Measurements from ENCODE around the gene TIE1.
"Not testable (repeated sequence)": the region's sequence is repeated elsewhere in the genome, so short reads cannot be mapped to it uniquely, and the experiment has no call there.

The TIE1 gene

DNA sequence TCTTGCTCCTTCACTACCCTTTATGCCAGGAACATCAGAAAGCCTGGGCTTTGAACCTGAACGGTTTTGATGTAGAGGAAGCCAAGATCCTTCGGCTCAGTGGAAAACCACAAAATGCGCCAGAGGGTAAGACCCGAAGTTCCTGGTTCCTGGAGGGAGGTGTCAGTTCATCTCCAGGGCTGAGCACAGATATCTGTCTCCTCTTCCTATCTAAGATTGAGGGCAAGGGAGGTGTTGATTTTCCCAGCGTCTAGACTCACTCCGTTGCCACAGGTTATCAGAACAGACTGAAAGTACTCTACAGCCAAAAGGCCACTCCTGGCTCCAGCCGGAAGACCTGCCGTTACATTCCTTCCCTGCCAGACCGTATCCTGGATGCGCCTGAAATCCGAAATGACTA lies 58.9 kb downstream of the TIE1 start:
- Mint-ChIP-seq H3K27me3 (no peaks in the 10 kb centered on the region), H3K36me3 (ENCODE audit: low read depth) (peaks cover 53% of the 10 kb centered on the region), H3K9me3 (no peaks in the 10 kb centered on the region), H3K4me3 (peak overlapping the region; percentile 95), H3K4me1 (peaks cover 42% of the 10 kb centered on the region), H3K27ac (peak overlapping the region; percentile 54)
- ATAC-seq = no peak
- DNase-seq = no peak

DNA sequence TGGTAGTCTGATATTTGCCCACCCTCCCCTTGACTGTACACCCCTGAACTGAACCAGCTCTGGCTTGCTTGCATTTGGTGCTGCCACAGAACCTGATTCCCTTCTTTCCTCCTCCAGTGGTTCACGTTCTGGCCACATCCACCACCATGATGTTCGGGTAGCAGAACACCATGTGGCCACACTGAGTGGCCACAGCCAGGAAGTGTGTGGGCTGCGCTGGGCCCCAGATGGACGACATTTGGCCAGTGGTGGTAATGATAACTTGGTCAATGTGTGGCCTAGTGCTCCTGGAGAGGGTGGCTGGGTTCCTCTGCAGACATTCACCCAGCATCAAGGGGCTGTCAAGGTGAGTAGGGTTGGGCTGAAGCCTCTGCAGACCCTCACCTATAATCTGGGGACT lies 59.8 kb downstream of the TIE1 start:
- DNase-seq = no peak
- Mint-ChIP-seq H3K36me3 (ENCODE audit: low read depth) (peaks cover 60% of the 10 kb centered on the region), H3K4me3 (peak overlapping the region; percentile 95), H3K4me1 (peaks cover 49% of the 10 kb centered on the region), H3K9me3 (no peaks in the 10 kb centered on the region), H3K27ac (peak overlapping the region; percentile 54), H3K27me3 (no peaks in the 10 kb centered on the region)
- no peak for ATAC-seq

DNA sequence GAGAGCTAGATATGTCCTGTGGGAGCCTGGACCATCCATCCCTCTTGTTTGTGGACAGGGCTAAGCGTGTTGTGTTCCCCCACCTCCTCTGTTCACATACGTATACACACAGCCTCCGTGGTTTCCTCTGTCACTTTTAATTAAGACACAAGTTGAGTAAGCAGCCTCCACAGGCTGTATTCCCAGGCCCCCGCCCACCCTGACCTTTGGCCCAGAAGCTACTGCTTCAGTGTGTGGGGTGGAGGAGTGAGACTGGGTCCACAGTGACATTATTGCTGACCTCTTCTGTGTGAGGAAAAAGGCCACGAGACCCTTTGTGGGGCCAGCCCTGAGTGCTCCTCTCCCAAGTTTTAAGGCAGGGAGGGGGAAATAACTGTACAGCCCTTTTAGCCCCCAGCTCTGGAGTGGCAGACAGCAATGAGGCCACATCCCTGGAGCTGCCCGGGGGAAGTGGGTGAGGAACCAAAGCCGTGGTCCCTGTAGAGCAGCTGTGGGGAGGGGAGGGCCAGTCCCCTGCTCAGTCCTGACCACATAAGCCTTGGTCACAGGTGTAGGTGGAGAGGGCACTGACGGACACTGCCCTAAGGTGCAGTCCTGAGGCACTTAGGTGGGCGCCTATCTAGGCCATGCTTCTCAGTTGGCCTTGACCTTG lies 62.6 kb downstream of the TIE1 start:
- Mint-ChIP-seq H3K9me3 (no peaks in the 10 kb centered on the region), H3K36me3 (ENCODE audit: low read depth) (peaks cover 68% of the 10 kb centered on the region), H3K4me1 (peaks cover 58% of the 10 kb centered on the region), H3K27me3 (no peaks in the 10 kb centered on the region), H3K4me3 (peak overlapping the region; percentile 16), H3K27ac (peak overlapping the region; percentile 73)
- DNase-seq = peak; percentile 39
- ATAC-seq = no peak

DNA sequence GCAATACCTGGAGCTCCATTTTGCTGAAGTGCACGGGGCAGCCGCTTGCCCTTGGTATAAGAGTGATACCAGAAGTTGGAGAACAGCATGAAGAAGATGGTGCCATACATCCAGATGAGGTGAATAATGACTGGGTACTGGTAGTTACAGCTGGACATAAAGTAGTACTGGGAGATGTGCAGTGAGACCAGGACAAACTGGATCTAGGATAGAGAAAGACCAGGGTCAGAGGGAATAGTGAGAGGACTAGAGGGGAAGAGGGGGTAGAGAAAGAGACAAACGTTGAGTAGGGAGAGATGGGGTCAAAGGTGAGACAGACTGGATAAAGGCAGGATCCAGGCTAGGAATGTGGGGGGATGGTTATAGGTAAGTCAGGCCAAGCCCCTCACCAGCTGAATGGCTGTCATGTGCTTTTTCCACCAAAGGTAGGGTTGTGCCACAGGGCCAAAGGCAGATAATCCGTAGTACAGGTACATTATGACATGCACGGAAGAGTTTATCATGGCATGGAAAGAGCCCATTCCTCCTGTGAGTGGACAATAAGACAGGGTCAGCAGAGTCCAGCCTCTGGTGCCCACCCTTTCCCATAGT lies 63.2 kb downstream of the TIE1 start:
- Mint-ChIP-seq H3K27ac (peak overlapping the region; percentile 10), H3K36me3 (ENCODE audit: low read depth) (peaks cover 71% of the 10 kb centered on the region), H3K4me1 (peaks cover 62% of the 10 kb centered on the region), H3K9me3 (no peaks in the 10 kb centered on the region), H3K27me3 (no peaks in the 10 kb centered on the region), H3K4me3 (no peak overlapping the region)
- no peak for DNase-seq
- ATAC-seq = no peak

GRCh38 chr1:43365678-43366077 lies 64.9 kb downstream of the TIE1 start:
- ATAC-seq (no peak), DNase-seq (no peak)
- Mint-ChIP-seq H3K27ac (peak overlapping the region; percentile 74), H3K27me3 (no peaks in the 10 kb centered on the region), H3K4me1 (peaks cover 55% of the 10 kb centered on the region), H3K36me3 (ENCODE audit: low read depth) (peaks cover 57% of the 10 kb centered on the region), H3K9me3 (no peaks in the 10 kb centered on the region), H3K4me3 (peak overlapping the region; percentile 100)

DNA sequence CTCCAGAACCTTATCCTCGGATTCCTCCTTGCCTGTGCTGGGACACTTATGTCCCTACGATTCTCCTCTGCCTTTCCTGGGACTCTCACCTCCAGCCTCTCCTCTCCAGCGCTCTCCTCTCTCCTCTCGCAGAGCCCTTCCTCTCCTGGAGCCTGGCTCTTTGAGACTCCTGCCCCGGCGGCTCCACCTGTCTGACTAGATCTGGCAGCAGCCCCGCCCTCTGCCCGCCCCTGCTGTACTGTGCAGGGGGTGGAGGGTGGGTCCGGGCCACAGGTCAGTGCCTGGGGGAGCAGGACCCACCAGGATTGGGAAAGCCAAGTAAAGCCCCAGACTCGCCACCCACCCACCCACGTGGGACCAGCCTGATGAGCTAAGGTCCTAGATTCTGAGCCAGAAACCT lies 65.4 kb downstream of the TIE1 start:
- H3K36me3 Mint-ChIP-seq (ENCODE audit: low read depth) = peaks cover 52% of the 10 kb centered on the region

GRCh38 chr1:43366601-43367025 lies 65.8 kb downstream of the TIE1 start:
- Mint-ChIP-seq H3K4me3 (peak overlapping the region; percentile 100), H3K36me3 (ENCODE audit: low read depth) (peaks cover 47% of the 10 kb centered on the region), H3K27ac (peak overlapping the region; percentile 88), H3K4me1 (peaks cover 48% of the 10 kb centered on the region), H3K27me3 (no peaks in the 10 kb centered on the region), H3K9me3 (no peaks in the 10 kb centered on the region)
- DNase-seq = no peak
- no peak for ATAC-seq

More for the DNA sequence above, 65.4 kb downstream of the TIE1 start:
- Mint-ChIP-seq H3K4me3 (peak overlapping the region; percentile 100), H3K27me3 (no peaks in the 10 kb centered on the region), H3K9me3 (no peaks in the 10 kb centered on the region), H3K27ac (peak overlapping the region; percentile 74), H3K4me1 (peaks cover 52% of the 10 kb centered on the region)
- no peak for DNase-seq
- no peak for ATAC-seq

- no peaks in the 10 kb centered on the region for H3K9me3 Mint-ChIP-seq
- peaks cover 41% of the 10 kb centered on the region for H3K36me3 Mint-ChIP-seq (ENCODE audit: low read depth)
- no peaks in the 10 kb centered on the region for H3K27me3 Mint-ChIP-seq
- peak overlapping the region; percentile 88 for H3K27ac Mint-ChIP-seq
- DNase-seq (peak; percentile 37), ATAC-seq (peak; percentile 57)
- H3K4me1 Mint-ChIP-seq = peaks cover 42% of the 10 kb centered on the region
- peak overlapping the region; percentile 100 for H3K4me3 Mint-ChIP-seq
Observed at GRCh38 chr1:43367026-43367903, 66.5 kb downstream of the TIE1 start.

GRCh38 chr1:43367904-43368645 lies 67.3 kb downstream of the TIE1 start, which contains the start of gene ELOVL1:
TSS of gene ELOVL1 (minus strand) at chr1:43368011. CDS start at chr1:43365609, 2,402 bp downstream.
- peaks cover 41% of the 10 kb centered on the region for H3K4me1 Mint-ChIP-seq
- H3K9me3 Mint-ChIP-seq = no peaks in the 10 kb centered on the region
- H3K27ac Mint-ChIP-seq = peak within 1 kb of the TSS; percentile 99
- peaks cover 36% of the 10 kb centered on the region for H3K36me3 Mint-ChIP-seq (ENCODE audit: low read depth)
- peak; percentile 83 for ATAC-seq
- peak; percentile 93 for DNase-seq
- peak within 1 kb of the TSS; percentile 100 for H3K4me3 Mint-ChIP-seq
- no peaks in the 10 kb centered on the region for H3K27me3 Mint-ChIP-seq

- H3K27ac Mint-ChIP-seq = peak overlapping the region; percentile 99
- H3K4me3 Mint-ChIP-seq = peak overlapping the region; percentile 100
- H3K9me3 Mint-ChIP-seq = no peaks in the 10 kb centered on the region
- peaks cover 32% of the 10 kb centered on the region for H3K36me3 Mint-ChIP-seq (ENCODE audit: low read depth)
- DNase-seq (no peak), ATAC-seq (no peak)
- H3K27me3 Mint-ChIP-seq = no peaks in the 10 kb centered on the region
- peaks cover 37% of the 10 kb centered on the region for H3K4me1 Mint-ChIP-seq
Observed at GRCh38 chr1:43368646-43369020, 67.9 kb downstream of the TIE1 start.

DNA sequence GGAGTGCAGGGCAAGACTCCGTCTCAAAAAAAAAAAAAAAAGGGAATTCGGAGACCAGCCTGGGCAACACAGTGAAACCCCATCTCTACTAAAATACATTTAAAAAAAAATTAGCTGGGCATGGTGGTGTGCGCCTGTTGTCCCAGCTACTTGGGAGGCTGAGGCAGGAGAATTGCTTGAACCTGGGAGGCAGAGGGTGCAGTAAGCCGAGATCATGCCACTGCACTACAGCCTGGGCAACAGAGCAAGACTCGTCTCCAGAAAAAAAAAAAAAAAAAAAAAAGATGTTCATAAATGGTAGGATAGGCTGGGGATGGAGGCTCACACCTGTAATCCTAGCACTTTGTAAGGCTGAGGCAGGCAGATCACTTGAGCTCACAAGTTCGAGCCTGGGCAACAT lies 69.0 kb downstream of the TIE1 start:
- not testable (repeated sequence) for DNase-seq, H3K27me3 Mint-ChIP-seq, H3K4me3 Mint-ChIP-seq, H3K27ac Mint-ChIP-seq, H3K9me3 Mint-ChIP-seq, ATAC-seq
- peaks cover 22% of the 10 kb centered on the region for H3K36me3 Mint-ChIP-seq (ENCODE audit: low read depth)
- H3K4me1 Mint-ChIP-seq = peaks cover 32% of the 10 kb centered on the region

DNA sequence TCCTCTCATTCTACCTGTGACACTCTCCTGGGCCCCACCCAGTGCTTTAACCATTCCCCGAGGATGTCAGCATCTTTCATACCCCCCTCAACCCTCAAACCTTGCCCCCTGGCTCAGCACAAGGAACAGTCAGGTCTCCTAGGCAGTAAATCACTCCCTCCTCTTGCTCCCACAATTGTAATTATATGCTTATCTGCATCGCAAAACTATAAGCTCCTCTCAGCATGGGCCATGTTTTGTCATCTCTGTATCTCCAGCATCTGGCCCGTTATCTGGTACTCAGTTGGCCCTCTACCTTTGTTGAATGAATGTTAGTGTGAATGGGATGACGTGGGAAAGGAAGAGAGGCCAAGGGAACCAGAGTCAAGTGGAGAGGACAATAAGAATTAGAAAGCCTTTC lies 69.8 kb downstream of the TIE1 start:
- Mint-ChIP-seq H3K4me1 (peaks cover 25% of the 10 kb centered on the region), H3K36me3 (ENCODE audit: low read depth) (peaks cover 15% of the 10 kb centered on the region)

DNA sequence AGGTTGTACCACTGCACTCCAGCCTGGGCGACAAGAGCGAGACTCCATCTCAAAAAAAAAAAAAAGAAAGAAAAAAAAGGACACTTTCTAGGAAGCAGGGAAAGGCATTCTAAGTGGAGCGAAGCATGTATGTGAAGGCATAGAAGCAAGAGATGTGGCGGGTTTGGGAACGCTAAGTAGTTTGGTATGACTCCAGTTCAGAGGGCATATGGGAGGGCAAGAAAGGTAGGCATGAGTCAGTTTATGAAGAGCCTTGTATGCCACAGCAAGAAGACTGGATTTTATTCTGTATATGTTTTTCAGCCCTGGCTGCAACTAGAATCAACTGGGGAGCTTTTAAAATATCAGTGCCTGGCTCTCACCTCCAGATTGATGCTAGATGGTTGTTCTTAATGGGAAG lies 71.4 kb downstream of the TIE1 start:
- Mint-ChIP-seq H3K36me3 (ENCODE audit: low read depth) (peaks cover 7% of the 10 kb centered on the region), H3K4me3 (no peak overlapping the region), H3K27me3 (no peaks in the 10 kb centered on the region), H3K9me3 (no peaks in the 10 kb centered on the region), H3K4me1 (peaks cover 15% of the 10 kb centered on the region), H3K27ac (no peak overlapping the region)
- no peak for ATAC-seq
- DNase-seq = no peak

More for the DNA sequence above, 69.8 kb downstream of the TIE1 start:
- no peak overlapping the region for H3K4me3 Mint-ChIP-seq
- H3K27me3 Mint-ChIP-seq = no peaks in the 10 kb centered on the region
- no peak for DNase-seq
- H3K27ac Mint-ChIP-seq = no peak overlapping the region
- no peak for ATAC-seq
- no peaks in the 10 kb centered on the region for H3K9me3 Mint-ChIP-seq

Data from activated naive CD8-positive, alpha-beta T cell treated with anti-CD3 and anti-CD28 coated beads, Interleukin-2, amount 50 U/mL, for 24 hours (primary cell).